Measurements from ENCODE around the gene ATRX.

DNA sequence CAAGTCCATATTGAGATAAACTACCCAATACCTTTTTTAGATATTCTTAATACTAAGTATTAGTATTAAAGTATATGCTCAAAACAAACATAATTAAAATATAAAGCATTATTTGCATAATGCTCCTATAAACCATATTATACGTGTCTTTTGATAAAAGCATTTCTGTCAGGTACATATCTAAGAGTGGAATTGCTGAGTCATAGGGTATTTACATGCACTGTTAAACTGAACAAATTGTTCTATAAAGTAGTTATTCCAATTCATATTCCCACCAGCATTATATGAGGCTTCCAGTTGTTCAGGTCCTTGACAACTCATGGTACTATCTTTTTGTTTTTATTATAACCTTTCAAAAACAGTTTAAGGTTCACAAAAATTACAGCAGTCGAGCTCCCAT, 224.6 kb downstream of the ATRX start:
- no peak for TF ChIP-seq POLR2AphosphoS5 (IDR thresholded peaks at IDR 0.05; ENCODE audit: low read depth)
- TF ChIP-seq, protein P1, sequence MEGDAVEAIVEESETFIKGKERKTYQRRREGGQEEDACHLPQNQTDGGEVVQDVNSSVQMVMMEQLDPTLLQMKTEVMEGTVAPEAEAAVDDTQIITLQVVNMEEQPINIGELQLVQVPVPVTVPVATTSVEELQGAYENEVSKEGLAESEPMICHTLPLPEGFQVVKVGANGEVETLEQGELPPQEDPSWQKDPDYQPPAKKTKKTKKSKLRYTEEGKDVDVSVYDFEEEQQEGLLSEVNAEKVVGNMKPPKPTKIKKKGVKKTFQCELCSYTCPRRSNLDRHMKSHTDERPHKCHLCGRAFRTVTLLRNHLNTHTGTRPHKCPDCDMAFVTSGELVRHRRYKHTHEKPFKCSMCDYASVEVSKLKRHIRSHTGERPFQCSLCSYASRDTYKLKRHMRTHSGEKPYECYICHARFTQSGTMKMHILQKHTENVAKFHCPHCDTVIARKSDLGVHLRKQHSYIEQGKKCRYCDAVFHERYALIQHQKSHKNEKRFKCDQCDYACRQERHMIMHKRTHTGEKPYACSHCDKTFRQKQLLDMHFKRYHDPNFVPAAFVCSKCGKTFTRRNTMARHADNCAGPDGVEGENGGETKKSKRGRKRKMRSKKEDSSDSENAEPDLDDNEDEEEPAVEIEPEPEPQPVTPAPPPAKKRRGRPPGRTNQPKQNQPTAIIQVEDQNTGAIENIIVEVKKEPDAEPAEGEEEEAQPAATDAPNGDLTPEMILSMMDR (IDR thresholded peaks at IDR 0.05; ENCODE audit: insufficient read depth, low read length), result no peak
- TF ChIP-seq, protein P2, sequence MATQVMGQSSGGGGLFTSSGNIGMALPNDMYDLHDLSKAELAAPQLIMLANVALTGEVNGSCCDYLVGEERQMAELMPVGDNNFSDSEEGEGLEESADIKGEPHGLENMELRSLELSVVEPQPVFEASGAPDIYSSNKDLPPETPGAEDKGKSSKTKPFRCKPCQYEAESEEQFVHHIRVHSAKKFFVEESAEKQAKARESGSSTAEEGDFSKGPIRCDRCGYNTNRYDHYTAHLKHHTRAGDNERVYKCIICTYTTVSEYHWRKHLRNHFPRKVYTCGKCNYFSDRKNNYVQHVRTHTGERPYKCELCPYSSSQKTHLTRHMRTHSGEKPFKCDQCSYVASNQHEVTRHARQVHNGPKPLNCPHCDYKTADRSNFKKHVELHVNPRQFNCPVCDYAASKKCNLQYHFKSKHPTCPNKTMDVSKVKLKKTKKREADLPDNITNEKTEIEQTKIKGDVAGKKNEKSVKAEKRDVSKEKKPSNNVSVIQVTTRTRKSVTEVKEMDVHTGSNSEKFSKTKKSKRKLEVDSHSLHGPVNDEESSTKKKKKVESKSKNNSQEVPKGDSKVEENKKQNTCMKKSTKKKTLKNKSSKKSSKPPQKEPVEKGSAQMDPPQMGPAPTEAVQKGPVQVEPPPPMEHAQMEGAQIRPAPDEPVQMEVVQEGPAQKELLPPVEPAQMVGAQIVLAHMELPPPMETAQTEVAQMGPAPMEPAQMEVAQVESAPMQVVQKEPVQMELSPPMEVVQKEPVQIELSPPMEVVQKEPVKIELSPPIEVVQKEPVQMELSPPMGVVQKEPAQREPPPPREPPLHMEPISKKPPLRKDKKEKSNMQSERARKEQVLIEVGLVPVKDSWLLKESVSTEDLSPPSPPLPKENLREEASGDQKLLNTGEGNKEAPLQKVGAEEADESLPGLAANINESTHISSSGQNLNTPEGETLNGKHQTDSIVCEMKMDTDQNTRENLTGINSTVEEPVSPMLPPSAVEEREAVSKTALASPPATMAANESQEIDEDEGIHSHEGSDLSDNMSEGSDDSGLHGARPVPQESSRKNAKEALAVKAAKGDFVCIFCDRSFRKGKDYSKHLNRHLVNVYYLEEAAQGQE (IDR thresholded peaks at IDR 0.05; ENCODE audit: insufficient replicate concordance, low read depth), result no peak
- no peak for TF ChIP-seq GABPA (IDR thresholded peaks at IDR 0.05; ENCODE audit: low read depth)

Measured in HL-60 (cell line).